Left ventricle myocardium inferior (tissue), 1 donor: ENCODE measurements around the gene RBMS1. TPM values are rescaled to one million over a fixed set of nuclear protein-coding genes. Genes with fewer than 3 reads are reported as not detected.

Source experiments
- DNase-seq: peaks from one replicate; pipeline ENCODE4 v3.0.0-alpha.2; 2020
- H3K27ac ChIP-seq: fragments of 200-600 bp; replicated peaks from 2 replicates; pipeline ENCODE4 v1.8.0; 2021
- H3K27me3 ChIP-seq: fragments of 200-600 bp; 2 replicates; pipeline ENCODE4 v1.8.0; 2021; ENCODE audit warnings: low read depth
- H3K36me3 ChIP-seq: fragments of 200-600 bp; 2 replicates; pipeline ENCODE4 v1.8.0; 2021
- H3K4me1 ChIP-seq: fragments of 200-600 bp; 2 replicates; pipeline ENCODE4 v1.8.0; 2021
- H3K4me3 ChIP-seq: fragments of 200-600 bp; 2 replicates; pipeline ENCODE4 v1.8.0; 2021; ENCODE audit warnings: mild to moderate bottlenecking, moderate library complexity
- H3K9me3 ChIP-seq: fragments of 200-600 bp; replicated peaks from 2 replicates; pipeline ENCODE4 v1.8.0; 2021
- CTCF ChIP-seq: fragments of 200-600 bp; IDR thresholded peaks from 2 replicates; pipeline ENCODE4 v1.8.0; 2021; ENCODE audit warnings: antibody characterized with exemption, mild to moderate bottlenecking, borderline replicate concordance
- intact Hi-C: fragments of 100-400 bp; cut with micrococcal nuclease; formaldehyde crosslinking; loops from one replicate; pipeline ENCODE4 v1.11.0; 2022
- total RNA-seq: library from RNA; stranded (reverse); fragmentation: NEBNext Ultra II Directional; extraction: Animal tissue kit (Norgen Biotek cat#: 25700); gene quantifications from one replicate; pipeline ENCODE4 v1.2.1, GENCODE V29; 2021
- donor health status: DM: no; HTN: yes; CAD: no; lungs with severe emphysema.

RBMS1 gene
- total RNA-seq, 1 donor from 2014 or later: 56.2 TPM

GRCh38 chr2:160420711-160421110, 72.9 kb downstream of the RBMS1 start:
- DNase-seq: no peak
- Histone ChIP-seq H3K4me1 (peaks cover 71% of the 10 kb centered on the region), H3K9me3 (no peaks in the 10 kb centered on the region), H3K27ac (peak overlapping the region; percentile 65), H3K4me3 (no peak overlapping the region), H3K27me3 (no peaks in the 10 kb centered on the region), H3K36me3 (no peaks in the 10 kb centered on the region)
- intact Hi-C loops: loop anchor here (5.0 to 10.0 kb wide), 2 partner anchors 64 to 83 kb away; no protein-coding TSS in a partner anchor
- TF ChIP-seq CTCF: no peak

GRCh38 chr2:160419776-160420505, 73.7 kb downstream of the RBMS1 start:
- intact Hi-C loops: loop anchor here (5.0 to 10.0 kb wide), 2 partner anchors 65 to 83 kb away; no protein-coding TSS in a partner anchor
- Histone ChIP-seq H3K27me3 (no peaks in the 10 kb centered on the region), H3K27ac (peak overlapping the region; percentile 65), H3K4me3 (no peak overlapping the region), H3K9me3 (no peaks in the 10 kb centered on the region), H3K4me1 (peaks cover 71% of the 10 kb centered on the region), H3K36me3 (no peaks in the 10 kb centered on the region)
- no peak for TF ChIP-seq CTCF
- DNase-seq: no peak

GRCh38 chr2:160418853-160419252, 74.8 kb downstream of the RBMS1 start:
- Histone ChIP-seq H3K4me3 (no peak overlapping the region), H3K9me3 (no peaks in the 10 kb centered on the region), H3K36me3 (no peaks in the 10 kb centered on the region), H3K4me1 (peaks cover 67% of the 10 kb centered on the region), H3K27me3 (no peaks in the 10 kb centered on the region), H3K27ac (peak overlapping the region; percentile 65)
- intact Hi-C loops: no loop called here
- no peak for DNase-seq
- no peak for TF ChIP-seq CTCF

GRCh38 chr2:160418398-160418765, 75.2 kb downstream of the RBMS1 start:
- intact Hi-C loops: no loop called here
- no peaks in the 10 kb centered on the region for H3K9me3 ChIP-seq
- no peak for TF ChIP-seq CTCF
- H3K27me3 ChIP-seq: no peaks in the 10 kb centered on the region
- no peak overlapping the region for H3K27ac ChIP-seq
- H3K36me3 ChIP-seq: no peaks in the 10 kb centered on the region
- peaks cover 67% of the 10 kb centered on the region for H3K4me1 ChIP-seq
- no peak for DNase-seq
- H3K4me3 ChIP-seq: no peak overlapping the region

- Histone ChIP-seq H3K9me3 (no peaks in the 10 kb centered on the region), H3K27ac (peak overlapping the region; percentile 17), H3K36me3 (no peaks in the 10 kb centered on the region), H3K4me3 (no peak overlapping the region), H3K4me1 (peaks cover 68% of the 10 kb centered on the region), H3K27me3 (no peaks in the 10 kb centered on the region)
- TF ChIP-seq CTCF: no peak
- intact Hi-C loops: no loop called here
- no peak for DNase-seq
Measured at GRCh38 chr2:160417745-160418397, 75.7 kb downstream of the RBMS1 start.
